ENCODE results near the gene PDE4D.

DNA sequence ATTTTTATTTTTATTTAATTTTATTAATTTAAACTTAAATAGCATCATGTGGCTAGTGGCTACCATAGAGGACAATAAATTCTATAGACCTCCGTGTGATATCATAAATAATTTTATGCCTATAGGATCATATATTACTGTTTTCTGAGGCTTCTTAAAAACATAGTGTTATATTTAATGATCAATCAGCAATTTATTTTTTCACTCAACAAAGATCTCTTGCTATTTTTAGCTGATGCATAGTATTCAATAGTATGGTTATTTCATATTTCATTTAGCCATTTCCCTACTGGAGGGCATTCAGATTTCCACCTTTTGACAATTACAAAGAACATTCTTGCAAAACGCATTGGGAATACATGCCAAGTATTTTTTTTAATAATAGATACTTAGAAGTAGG is 114.1 kb downstream of the PDE4D start:
- no peak for TF ChIP-seq FOXM1 (IDR thresholded peaks at IDR 0.05; ENCODE audit: borderline replicate concordance)
- TF ChIP-seq BHLHE40 (IDR thresholded peaks at IDR 0.05; ENCODE audit: borderline replicate concordance): no peak
- TF ChIP-seq SUZ12 (IDR thresholded peaks at IDR 0.05): no peak
- no peak for TF ChIP-seq LEF1 (IDR thresholded peaks at IDR 0.05; ENCODE audit: borderline replicate concordance)

Measured in HEK293T (cell line).